Measurements from ENCODE around the gene CLEC3B.
"Not testable (repeated sequence)": the region's sequence is repeated elsewhere in the genome, so short reads cannot be mapped to it uniquely, and the experiment has no call there.

The CLEC3B gene

GRCh38 chr3:45066109-45066801 is 40.2 kb downstream of the CLEC3B start:
- no peak for DNase-seq (ENCODE audit: low read depth, low spot score)

- no peak for DNase-seq (ENCODE audit: low read depth, low spot score)
Observed at GRCh38 chr3:45067486-45067885, 41.4 kb downstream of the CLEC3B start.

- no peak for DNase-seq (ENCODE audit: low read depth, low spot score)
Observed at GRCh38 chr3:45067941-45068340, 41.8 kb downstream of the CLEC3B start.

GRCh38 chr3:45071075-45071474 is 45.0 kb downstream of the CLEC3B start:
- no peak for DNase-seq (ENCODE audit: low read depth, low spot score)

- DNase-seq (ENCODE audit: low read depth, low spot score) = no peak
Observed at GRCh38 chr3:45075821-45076625, 49.9 kb downstream of the CLEC3B start.

GRCh38 chr3:45078256-45078655 is 52.2 kb downstream of the CLEC3B start:
- not testable (repeated sequence) for DNase-seq (ENCODE audit: low read depth, low spot score)

- no peak for DNase-seq (ENCODE audit: low read depth, low spot score)
Observed at GRCh38 chr3:45078910-45079522, 52.9 kb downstream of the CLEC3B start.

- DNase-seq (ENCODE audit: low read depth, low spot score) = no peak
Observed at GRCh38 chr3:45079715-45080114, 53.6 kb downstream of the CLEC3B start.

GRCh38 chr3:45080824-45081223 is 54.7 kb downstream of the CLEC3B start:
- no peak for DNase-seq (ENCODE audit: low read depth, low spot score)

GRCh38 chr3:45081506-45082141 is 55.5 kb downstream of the CLEC3B start:
- no peak for DNase-seq (ENCODE audit: low read depth, low spot score)

GRCh38 chr3:45082142-45082538 is 56.0 kb downstream of the CLEC3B start:
- DNase-seq (ENCODE audit: low read depth, low spot score) = no peak

GRCh38 chr3:45083023-45083422 is 56.9 kb downstream of the CLEC3B start:
- no peak for DNase-seq (ENCODE audit: low read depth, low spot score)

GRCh38 chr3:45084361-45084760 is 58.3 kb downstream of the CLEC3B start:
- DNase-seq (ENCODE audit: low read depth, low spot score) = no peak

- no peak for DNase-seq (ENCODE audit: low read depth, low spot score)
Observed at GRCh38 chr3:45084820-45085816, 59.0 kb downstream of the CLEC3B start.
